ENCODE measurements around the gene NPRL2. TPM values are rescaled to one million over a fixed set of nuclear protein-coding genes. Genes with fewer than 3 reads are reported as not detected.

Gene NPRL2
- total and polyA plus RNA-seq, 2 of the 13 experiments (the other 11 are each of a cell fraction or from before 2014, with no cell fraction given): 30.6 to 51.4 TPM

GRCh38 chr3:50324351-50325112 is 26.0 kb downstream of the NPRL2 start (continued):
- no peak for TF ChIP-seq ZNF710 (CRISPR knock-in tag; IDR thresholded peaks at IDR 0.05; ENCODE audit: borderline replicate concordance)
- no peak for TF ChIP-seq CREB3 (CRISPR knock-in tag; IDR thresholded peaks at IDR 0.05)
- no peak for TF ChIP-seq NONO (IDR thresholded peaks at IDR 0.05)
- TF ChIP-seq NONO (CRISPR knock-in tag; conservative IDR thresholded peaks at IDR 0.05): no peak; the same call in 1 of the 2 replicates
- no peak for TF ChIP-seq REST (IDR thresholded peaks at IDR 0.05; ENCODE audit: borderline replicate concordance in 1 of 2, low read depth in 1 of 2, low read length in 2 of 2)
- 0 out of 2 replicates have a peak, but pooled peaks have one; percentile 50 for TF ChIP-seq TOE1 (CRISPR knock-in tag; IDR thresholded peaks at IDR 0.05)
- no peak for TF ChIP-seq PAWR (CRISPR knock-in tag; IDR thresholded peaks at IDR 0.05; ENCODE audit: borderline replicate concordance)
- no peak for TF ChIP-seq ZNF20 (CRISPR knock-in tag; IDR thresholded peaks at IDR 0.05)
- peak; percentile 45; the same call in 1 of the 2 replicates for TF ChIP-seq FOXA3 (CRISPR knock-in tag; IDR thresholded peaks at IDR 0.05)
- TF ChIP-seq SNAPC4 (CRISPR knock-in tag; IDR thresholded peaks at IDR 0.05): no peak
- 0 out of 2 replicates have a peak, but pooled peaks have one; percentile 17 for TF ChIP-seq SSRP1 (CRISPR knock-in tag; IDR thresholded peaks at IDR 0.05)
- peak; percentile 31; the same call in 1 of the 2 replicates for TF ChIP-seq TFDP2 (CRISPR knock-in tag; IDR thresholded peaks at IDR 0.05)
- no peak for TF ChIP-seq ZSCAN12 (CRISPR knock-in tag; IDR thresholded peaks at IDR 0.05)

Data from HepG2 (cell line).